Measurements from ENCODE around the gene ETS2.

The ETS2 gene

GRCh38 chr21:38798081-38798480 lies 7.6 kb upstream of the ETS2 start:
- H3K4me3 Mint-ChIP-seq: no peak overlapping the region
- H3K27me3 Mint-ChIP-seq: peaks cover 9% of the 10 kb centered on the region
- no peaks in the 10 kb centered on the region for H3K4me1 Mint-ChIP-seq
- H3K9me3 Mint-ChIP-seq: no peaks in the 10 kb centered on the region
- H3K36me3 Mint-ChIP-seq (ENCODE audit: insufficient read depth): no peaks in the 10 kb centered on the region
- ATAC-seq (replicated peaks; ENCODE audit: extremely low read depth, poor library complexity, severe bottlenecking) (no peak), DNase-seq (ENCODE audit: low spot score in 2 of 2) (no peak)
- no peak overlapping the region for H3K27ac Mint-ChIP-seq (ENCODE audit: low read depth)

DNA sequence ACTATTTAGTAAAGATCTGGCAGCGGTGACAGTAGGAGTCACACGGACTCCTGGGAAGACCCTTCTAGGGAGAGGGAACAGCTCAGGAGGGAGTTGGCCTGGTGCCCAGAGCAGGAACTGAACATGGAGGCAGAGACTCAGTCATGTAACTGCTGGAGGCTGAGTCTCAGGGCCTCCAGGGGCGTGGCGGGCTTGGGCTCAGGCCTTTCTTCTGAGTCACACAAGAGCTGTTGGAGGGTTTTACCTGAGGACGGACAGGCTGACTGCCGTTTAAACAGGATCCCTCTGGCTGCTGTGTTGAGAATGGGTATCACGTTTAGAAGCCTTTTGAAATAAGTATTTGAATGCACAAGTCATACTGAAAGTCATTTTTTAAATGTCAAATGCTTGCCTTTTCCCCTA lies 7.2 kb upstream of the ETS2 start:
- H3K27me3 Mint-ChIP-seq: peaks cover 9% of the 10 kb centered on the region
- no peak for ATAC-seq (replicated peaks; ENCODE audit: extremely low read depth, poor library complexity, severe bottlenecking)
- DNase-seq (ENCODE audit: low spot score in 2 of 2): no peak
- no peak overlapping the region for H3K4me3 Mint-ChIP-seq
- no peaks in the 10 kb centered on the region for H3K36me3 Mint-ChIP-seq (ENCODE audit: insufficient read depth)
- no peaks in the 10 kb centered on the region for H3K9me3 Mint-ChIP-seq
- H3K4me1 Mint-ChIP-seq: no peaks in the 10 kb centered on the region
- no peak overlapping the region for H3K27ac Mint-ChIP-seq (ENCODE audit: low read depth)

GRCh38 chr21:38800046-38800758 lies 5.5 kb upstream of the ETS2 start:
- no peak overlapping the region for H3K4me3 Mint-ChIP-seq
- H3K27me3 Mint-ChIP-seq: peaks cover 2% of the 10 kb centered on the region
- DNase-seq (ENCODE audit: low spot score in 2 of 2) (no peak), ATAC-seq (replicated peaks; ENCODE audit: extremely low read depth, poor library complexity, severe bottlenecking) (no peak)
- no peaks in the 10 kb centered on the region for H3K36me3 Mint-ChIP-seq (ENCODE audit: insufficient read depth)
- no peaks in the 10 kb centered on the region for H3K9me3 Mint-ChIP-seq
- H3K27ac Mint-ChIP-seq (ENCODE audit: low read depth): no peak overlapping the region
- H3K4me1 Mint-ChIP-seq: peaks cover 5% of the 10 kb centered on the region

DNA sequence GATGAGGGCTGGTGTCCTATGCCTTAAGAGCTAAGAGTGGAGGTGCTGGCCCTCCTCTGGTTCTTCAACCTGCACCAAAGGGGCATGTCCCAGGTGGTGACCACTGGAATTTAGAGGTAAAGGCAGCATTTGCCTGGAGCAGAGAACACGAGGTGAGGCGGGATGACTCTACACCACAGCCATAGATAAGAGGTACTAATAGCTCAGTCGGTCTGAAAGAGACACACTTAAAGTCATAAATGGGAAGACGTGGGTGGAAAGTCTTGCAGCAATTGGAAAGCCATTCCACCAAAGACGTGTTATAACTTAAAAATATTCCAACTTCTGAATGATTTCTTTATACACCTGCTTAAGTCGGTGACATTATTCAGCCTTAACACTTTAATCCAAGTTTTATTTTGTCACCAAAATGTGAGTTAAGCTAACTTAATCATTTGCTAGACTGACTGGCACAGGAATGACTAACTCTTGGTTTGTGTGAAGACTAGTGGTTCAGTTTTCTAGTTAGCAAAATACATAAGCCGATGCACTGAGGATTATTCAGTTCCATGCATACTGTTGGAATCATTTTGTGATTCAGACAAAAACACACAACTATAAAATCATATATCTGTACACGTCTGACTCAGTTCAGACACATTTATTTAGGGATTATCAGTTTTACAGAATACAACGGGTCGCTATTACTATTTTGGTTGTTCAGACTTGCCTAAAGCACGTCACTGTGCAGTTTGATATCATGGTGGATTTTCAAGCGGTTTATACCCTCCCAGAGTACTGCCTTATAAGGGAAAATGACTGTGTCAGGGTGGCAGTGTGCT lies 4.6 kb upstream of the ETS2 start:
- peaks cover 2% of the 10 kb centered on the region for H3K36me3 Mint-ChIP-seq (ENCODE audit: insufficient read depth)
- H3K4me1 Mint-ChIP-seq: peaks cover 5% of the 10 kb centered on the region
- no peak for DNase-seq (ENCODE audit: low spot score in 2 of 2)
- no peak overlapping the region for H3K27ac Mint-ChIP-seq (ENCODE audit: low read depth)
- no peaks in the 10 kb centered on the region for H3K27me3 Mint-ChIP-seq
- no peaks in the 10 kb centered on the region for H3K9me3 Mint-ChIP-seq
- H3K4me3 Mint-ChIP-seq: no peak overlapping the region
- ATAC-seq (replicated peaks; ENCODE audit: extremely low read depth, poor library complexity, severe bottlenecking): no peak

DNA sequence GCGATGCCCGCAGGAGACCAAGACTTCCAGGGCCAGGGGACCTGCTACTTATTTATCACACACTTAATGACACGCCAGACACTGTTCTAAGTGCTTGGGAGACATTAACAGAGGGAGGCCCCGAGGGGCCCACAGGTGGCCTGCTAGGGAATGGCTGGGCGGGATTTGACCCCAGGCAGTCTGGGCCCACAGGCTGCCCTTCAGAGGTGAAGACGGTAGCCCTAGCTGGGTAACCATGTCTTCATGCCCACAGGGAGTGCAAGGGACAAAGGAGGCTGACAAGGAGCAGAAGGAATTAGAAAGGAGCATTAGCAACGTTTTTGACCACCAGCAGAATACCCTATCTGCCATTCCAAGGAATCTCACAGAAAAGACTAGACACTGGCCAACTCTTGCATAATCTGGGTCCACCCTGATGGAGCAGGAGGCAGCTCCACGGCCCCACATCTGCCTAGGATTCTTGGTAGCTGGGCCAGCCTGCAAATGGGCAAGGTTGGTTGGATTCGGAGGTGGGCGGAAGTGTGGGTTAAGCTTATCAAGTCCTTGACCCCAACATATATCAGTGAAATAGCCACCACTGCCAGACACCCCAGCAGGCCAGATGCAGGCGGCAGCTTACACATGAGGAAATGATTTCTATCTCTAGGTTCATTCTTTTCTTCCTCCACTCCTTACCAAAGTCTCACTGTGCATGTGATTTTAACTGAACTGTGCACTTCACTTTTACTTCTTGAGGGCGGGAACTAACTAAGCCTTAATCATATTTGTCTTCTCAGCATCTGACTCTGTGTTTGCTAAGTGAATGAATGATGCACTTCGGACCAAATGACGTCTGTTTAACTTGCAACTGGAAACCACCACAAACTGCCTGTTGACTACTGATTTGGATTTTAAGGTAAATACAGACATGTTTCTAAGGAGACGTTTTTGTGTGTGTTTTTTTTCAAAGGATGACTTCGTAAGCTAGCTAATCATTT lies 3.4 kb upstream of the ETS2 start:
- H3K9me3 Mint-ChIP-seq: no peaks in the 10 kb centered on the region
- ATAC-seq (replicated peaks; ENCODE audit: extremely low read depth, poor library complexity, severe bottlenecking): no peak
- no peaks in the 10 kb centered on the region for H3K27me3 Mint-ChIP-seq
- peaks cover 7% of the 10 kb centered on the region for H3K36me3 Mint-ChIP-seq (ENCODE audit: insufficient read depth)
- H3K27ac Mint-ChIP-seq (ENCODE audit: low read depth): no peak overlapping the region
- no peak overlapping the region for H3K4me3 Mint-ChIP-seq
- no peak for DNase-seq (ENCODE audit: low spot score in 2 of 2)
- peaks cover 14% of the 10 kb centered on the region for H3K4me1 Mint-ChIP-seq

GRCh38 chr21:38803075-38803660 lies 2.6 kb upstream of the ETS2 start:
- H3K36me3 Mint-ChIP-seq (ENCODE audit: insufficient read depth): peaks cover 9% of the 10 kb centered on the region
- H3K27me3 Mint-ChIP-seq: no peaks in the 10 kb centered on the region
- H3K4me1 Mint-ChIP-seq: peaks cover 21% of the 10 kb centered on the region
- DNase-seq (ENCODE audit: low spot score in 2 of 2): no peak
- H3K27ac Mint-ChIP-seq (ENCODE audit: low read depth): no peak overlapping the region
- no peaks in the 10 kb centered on the region for H3K9me3 Mint-ChIP-seq
- no peak for ATAC-seq (replicated peaks; ENCODE audit: extremely low read depth, poor library complexity, severe bottlenecking)
- no peak overlapping the region for H3K4me3 Mint-ChIP-seq

DNA sequence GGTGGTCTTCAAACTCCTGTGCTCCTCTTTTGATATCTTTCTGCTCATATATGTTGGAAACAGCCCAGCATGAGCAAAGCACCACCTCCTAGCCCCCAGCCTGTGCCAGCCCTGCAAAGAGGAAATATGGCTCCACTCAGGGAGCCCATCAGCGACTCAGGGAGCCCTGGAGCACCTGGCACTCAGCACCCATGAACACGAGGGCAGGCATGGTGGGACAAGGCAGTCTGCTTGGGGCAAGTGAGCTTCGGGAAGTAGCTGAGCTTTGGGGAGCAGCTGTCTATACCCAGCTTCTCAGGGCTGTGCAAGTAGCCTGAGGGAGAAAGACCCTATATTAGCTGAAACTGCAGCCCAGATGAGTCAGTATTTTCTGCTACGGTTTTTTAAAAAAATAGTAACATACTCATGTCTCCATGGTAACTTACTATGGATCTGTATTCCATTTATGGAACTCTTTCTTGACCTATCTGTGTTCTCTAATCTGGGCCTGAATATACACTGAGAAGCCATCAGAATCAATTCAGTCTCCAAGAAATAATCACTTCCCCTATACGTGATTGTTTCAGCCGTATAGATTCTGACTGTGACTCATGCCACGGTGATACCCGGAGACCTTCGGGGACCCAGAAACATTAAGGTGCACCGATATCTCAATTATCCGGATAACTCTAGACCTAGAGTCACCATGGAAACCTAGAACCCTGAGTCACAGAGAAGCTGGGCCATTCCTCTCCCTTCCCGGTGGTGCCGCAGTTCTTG lies 1.5 kb upstream of the ETS2 start:
- Mint-ChIP-seq H3K36me3 (ENCODE audit: insufficient read depth) (peaks cover 10% of the 10 kb centered on the region), H3K4me1 (peaks cover 26% of the 10 kb centered on the region), H3K4me3 (peak overlapping the region; percentile 88), H3K27ac (ENCODE audit: low read depth) (no peak overlapping the region), H3K27me3 (no peaks in the 10 kb centered on the region), H3K9me3 (no peaks in the 10 kb centered on the region)
- DNase-seq (ENCODE audit: low spot score in 2 of 2) (no peak), ATAC-seq (replicated peaks; ENCODE audit: extremely low read depth, poor library complexity, severe bottlenecking) (no peak)

GRCh38 chr21:38804789-38805327 lies 871 bp upstream of the ETS2 start:
- H3K4me3 Mint-ChIP-seq: peak overlapping the region; percentile 88
- no peak overlapping the region for H3K27ac Mint-ChIP-seq (ENCODE audit: low read depth)
- ATAC-seq (replicated peaks; ENCODE audit: extremely low read depth, poor library complexity, severe bottlenecking) (peak; percentile 7), DNase-seq (ENCODE audit: low spot score in 2 of 2) (no peak)
- peaks cover 28% of the 10 kb centered on the region for H3K4me1 Mint-ChIP-seq
- H3K9me3 Mint-ChIP-seq: no peaks in the 10 kb centered on the region
- peaks cover 10% of the 10 kb centered on the region for H3K36me3 Mint-ChIP-seq (ENCODE audit: insufficient read depth)
- no peaks in the 10 kb centered on the region for H3K27me3 Mint-ChIP-seq

DNA sequence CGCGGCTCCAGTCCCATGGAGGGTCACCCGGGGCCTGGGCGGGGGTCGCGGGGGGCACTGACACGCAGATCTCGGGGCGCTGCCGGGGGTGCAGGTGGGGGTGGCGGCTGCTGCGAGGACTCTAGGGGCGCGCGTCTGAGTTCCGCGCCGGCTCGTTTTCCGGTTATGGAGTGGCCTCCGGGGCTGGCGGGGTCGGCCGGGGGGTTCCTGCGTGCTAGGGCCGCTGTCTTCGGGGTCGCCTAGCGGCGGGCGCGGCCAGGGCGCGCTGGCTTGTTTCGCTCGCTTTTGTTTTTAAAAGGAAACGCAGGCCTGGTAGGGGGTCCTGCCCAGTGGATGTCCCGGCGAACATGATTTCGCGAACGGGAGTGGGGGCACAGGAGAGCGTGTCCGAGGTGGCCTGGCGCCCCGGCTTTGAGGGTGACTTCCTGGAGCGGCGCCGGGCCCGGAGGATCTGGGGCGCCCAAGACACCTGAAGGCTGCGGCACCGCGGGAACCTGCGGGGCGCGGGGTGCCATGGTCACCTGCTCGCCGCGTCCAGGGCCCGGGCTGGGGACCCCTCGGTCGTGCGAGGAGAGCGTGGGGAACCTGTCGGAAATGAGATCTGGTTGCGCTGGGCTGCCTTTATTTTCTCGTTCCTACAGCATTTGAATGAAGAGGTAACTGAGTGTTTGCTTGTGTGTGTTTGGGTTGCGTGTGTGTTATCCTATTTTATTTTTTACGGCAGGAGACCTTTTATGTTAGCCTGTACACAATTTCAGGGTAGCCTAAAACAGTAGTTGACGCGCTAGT lies 618 bp downstream of the ETS2 start:
- H3K36me3 Mint-ChIP-seq (ENCODE audit: insufficient read depth): peaks cover 13% of the 10 kb centered on the region
- H3K27ac Mint-ChIP-seq (ENCODE audit: low read depth): peak overlapping the region; percentile 71
- ATAC-seq (replicated peaks; ENCODE audit: extremely low read depth, poor library complexity, severe bottlenecking) (peak; percentile 59), DNase-seq (ENCODE audit: low spot score in 2 of 2) (peak in 1 of 2 donors; percentile 22)
- no peaks in the 10 kb centered on the region for H3K9me3 Mint-ChIP-seq
- peaks cover 28% of the 10 kb centered on the region for H3K4me1 Mint-ChIP-seq
- H3K27me3 Mint-ChIP-seq: no peaks in the 10 kb centered on the region
- peak overlapping the region; percentile 88 for H3K4me3 Mint-ChIP-seq

- Mint-ChIP-seq H3K4me3 (peak overlapping the region; percentile 88), H3K27ac (ENCODE audit: low read depth) (peak overlapping the region; percentile 71), H3K36me3 (ENCODE audit: insufficient read depth) (peaks cover 15% of the 10 kb centered on the region), H3K4me1 (peaks cover 28% of the 10 kb centered on the region), H3K9me3 (no peaks in the 10 kb centered on the region), H3K27me3 (no peaks in the 10 kb centered on the region)
- no peak for DNase-seq (ENCODE audit: low spot score in 2 of 2)
- no peak for ATAC-seq (replicated peaks; ENCODE audit: extremely low read depth, poor library complexity, severe bottlenecking)
These were observed 1.2 kb downstream of the ETS2 start for GRCh38 chr21:38806942-38807284.

DNA sequence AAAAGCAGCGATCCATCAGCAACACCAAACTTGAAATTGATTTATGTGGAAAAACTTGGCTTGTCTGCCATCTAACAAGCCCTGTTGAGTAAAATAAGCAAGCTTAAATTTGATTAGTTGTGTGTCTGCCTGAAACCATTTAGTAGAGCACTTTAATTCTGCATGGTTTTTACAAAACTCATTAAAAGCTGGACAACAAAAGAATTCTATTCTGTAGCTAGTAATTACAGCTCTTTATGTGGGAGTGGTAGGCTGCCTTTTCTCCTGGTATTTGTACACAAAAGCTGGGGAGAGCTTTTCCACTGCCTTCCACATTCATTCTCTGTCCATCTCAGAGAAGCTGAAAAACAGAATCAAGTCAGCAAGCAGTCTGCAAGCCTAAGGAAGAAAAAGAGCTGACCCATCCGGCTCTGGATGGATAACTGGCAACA lies 1.7 kb downstream of the ETS2 start:
- peak overlapping the region; percentile 71 for H3K27ac Mint-ChIP-seq (ENCODE audit: low read depth)
- H3K9me3 Mint-ChIP-seq: no peaks in the 10 kb centered on the region
- H3K36me3 Mint-ChIP-seq (ENCODE audit: insufficient read depth): peaks cover 15% of the 10 kb centered on the region
- H3K4me3 Mint-ChIP-seq: peak overlapping the region; percentile 88
- no peak for ATAC-seq (replicated peaks; ENCODE audit: extremely low read depth, poor library complexity, severe bottlenecking)
- H3K27me3 Mint-ChIP-seq: no peaks in the 10 kb centered on the region
- peaks cover 28% of the 10 kb centered on the region for H3K4me1 Mint-ChIP-seq
- DNase-seq (ENCODE audit: low spot score in 2 of 2): no peak

Measured in central memory CD8-positive, alpha-beta T cell (primary cell).